HG03025 (cell line): ENCODE data around the gene CD320.
A peak's percentile ranks its signal among the peaks of the same experiment; 100 is the strongest.
"Not testable (repeated sequence)": the region's sequence is repeated elsewhere in the genome, so short reads cannot be mapped to it uniquely, and the experiment has no call there.

Source experiments
- ATAC-seq: cut with Tn5 transposase; IDR thresholded peaks from one replicate; pipeline ENCODE4 v1.9.1; 2021; ENCODE audit warnings: mild to moderate bottlenecking, moderate library complexity; ENCODE audit not compliant: unreplicated experiment, low FRiP score

The CD320 gene

GRCh38 chr19:8333767-8334457 is 25.8 kb upstream of the CD320 start:
- ATAC-seq: no peak

GRCh38 chr19:8332976-8333766 is 25.0 kb upstream of the CD320 start:
- no peak for ATAC-seq

- no peak for ATAC-seq
Observed at GRCh38 chr19:8331263-8331845, 23.2 kb upstream of the CD320 start.

DNA sequence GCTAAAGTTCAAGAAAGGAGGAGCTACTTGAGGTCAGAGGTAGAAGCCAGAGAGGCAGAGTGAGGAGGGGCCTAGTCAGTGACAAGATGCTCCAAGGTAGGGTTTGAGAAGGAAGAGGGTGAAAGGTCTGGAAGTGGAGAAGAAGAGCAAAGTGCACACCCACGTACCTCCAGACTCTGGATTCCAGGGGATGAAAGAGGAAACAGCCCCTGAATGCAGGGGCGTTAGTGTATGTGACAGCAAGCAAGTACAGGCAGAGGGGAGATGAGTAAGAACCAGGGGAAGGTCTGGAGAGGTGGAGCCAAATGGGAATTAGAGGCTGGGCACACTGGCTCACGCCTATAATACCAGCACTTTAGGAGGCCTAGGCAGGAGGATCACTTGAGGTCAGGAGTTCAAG is 21.8 kb upstream of the CD320 start:
- ATAC-seq: no peak

DNA sequence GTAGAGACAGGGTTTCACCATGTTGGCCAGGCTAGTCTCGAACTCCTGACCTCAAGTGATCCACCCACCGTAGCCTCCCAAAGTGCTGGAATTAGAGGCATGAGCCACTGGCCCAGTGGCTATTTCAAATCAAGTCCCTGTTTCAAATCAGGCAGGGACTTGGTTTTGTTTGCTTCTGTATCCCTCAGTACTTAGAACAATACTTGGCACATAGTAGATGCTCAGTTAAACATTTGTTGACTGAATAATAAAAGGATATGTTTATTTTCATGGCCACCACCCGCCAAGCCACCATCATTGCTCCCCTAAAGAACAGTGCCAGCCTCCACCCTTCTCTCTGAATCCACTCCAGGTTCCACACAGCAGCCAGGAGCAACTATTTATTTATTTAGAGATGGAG is 17.3 kb upstream of the CD320 start:
- ATAC-seq: no peak

GRCh38 chr19:8324186-8325050 is 16.3 kb upstream of the CD320 start:
- ATAC-seq: no peak

- ATAC-seq: no peak
Observed at GRCh38 chr19:8323781-8324185, 15.6 kb upstream of the CD320 start.

DNA sequence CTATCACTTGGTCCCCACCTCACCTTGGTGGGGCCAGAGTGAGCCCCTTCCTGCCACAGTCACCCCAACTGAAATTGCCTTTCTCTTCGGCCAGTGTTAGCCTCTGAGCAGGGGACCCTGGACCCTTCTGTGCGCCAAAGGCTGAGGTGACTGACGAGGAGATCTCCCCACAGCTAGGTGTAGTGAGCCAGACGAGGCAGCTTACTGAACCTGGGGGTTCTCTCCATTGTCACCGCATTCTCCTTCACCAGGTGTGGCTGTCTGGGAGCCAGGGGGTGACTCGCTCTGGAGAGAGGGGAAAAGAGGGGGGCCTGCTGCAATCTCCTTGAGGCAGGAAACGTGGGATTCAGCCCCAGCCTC is 14.5 kb upstream of the CD320 start:
- ATAC-seq: no peak

DNA sequence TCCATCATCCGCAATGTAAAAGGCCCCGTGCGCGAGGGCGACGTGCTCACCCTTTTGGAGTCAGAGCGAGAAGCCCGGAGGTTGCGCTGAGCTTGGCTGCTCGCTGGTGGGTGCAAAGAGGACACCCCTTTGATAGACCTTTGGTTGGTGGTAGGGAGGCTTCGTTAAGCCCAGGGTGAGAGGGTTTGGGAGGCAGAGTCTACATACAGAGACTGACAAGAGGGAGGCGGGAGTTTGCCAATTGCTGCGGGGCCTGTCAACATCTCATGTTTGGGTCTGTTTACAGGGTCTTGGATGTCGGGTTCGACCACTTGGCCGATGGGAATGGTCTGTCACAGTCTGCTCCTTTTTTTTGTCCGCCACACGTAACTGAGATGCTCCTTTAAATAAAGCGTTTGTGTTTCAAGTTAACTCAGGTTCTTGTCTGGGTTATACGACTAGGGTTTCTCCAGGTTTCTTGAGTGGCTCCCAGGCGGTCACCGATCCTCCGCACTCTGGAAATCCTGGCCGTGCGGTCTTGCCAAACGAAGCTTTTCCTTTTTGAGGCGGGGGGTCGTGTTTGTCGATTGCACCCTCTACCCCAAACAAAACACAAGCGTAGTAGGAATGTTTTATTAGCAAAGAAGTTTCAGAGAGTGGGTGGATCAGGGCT is 14.0 kb upstream of the CD320 start:
- ATAC-seq: no peak

GRCh38 chr19:8321067-8321985 is 13.2 kb upstream of the CD320 start, which contains the start of the genes NDUFA7 and RPS28:
TSS of gene NDUFA7 (minus strand) at chr19:8321375. CDS start at chr19:8321358, 17 bp downstream.
TSS of gene RPS28 (plus strand) at chr19:8321496. CDS start at chr19:8321531, 35 bp downstream.
- ATAC-seq: peak; percentile 69

- ATAC-seq: peak; percentile 16
Observed at GRCh38 chr19:8320564-8321066, 12.5 kb upstream of the CD320 start.

- no peak for ATAC-seq
Observed at GRCh38 chr19:8319807-8320520, 11.8 kb upstream of the CD320 start.

DNA sequence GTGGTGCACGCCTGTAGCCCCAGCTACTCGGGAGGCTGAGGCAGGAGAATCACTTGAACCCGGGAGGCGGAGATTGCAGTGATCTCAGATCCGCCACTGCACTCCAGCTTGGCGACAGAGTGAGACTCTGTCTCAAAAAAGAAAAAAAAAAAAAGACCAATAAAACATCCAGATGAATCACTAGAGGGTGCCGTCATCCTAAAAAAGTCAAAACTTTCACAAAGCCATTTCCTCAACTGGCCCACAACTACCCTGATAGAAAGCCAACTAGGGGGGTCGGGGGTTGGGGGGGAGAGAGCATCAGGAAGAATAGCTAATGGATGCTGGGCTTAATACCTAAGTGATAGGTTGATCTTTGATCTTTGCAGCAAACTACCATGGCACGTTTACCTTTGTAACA is 10.7 kb upstream of the CD320 start:
- ATAC-seq: not testable (repeated sequence)

GRCh38 chr19:8316351-8317125 is 8.4 kb upstream of the CD320 start:
- ATAC-seq: no peak

GRCh38 chr19:8314981-8315640 is 7.0 kb upstream of the CD320 start:
- not testable (repeated sequence) for ATAC-seq

GRCh38 chr19:8311461-8312260 is 3.5 kb upstream of the CD320 start:
- no peak for ATAC-seq
